OCI-LY3 (cell line): ENCODE data around the gene HPGD.

Experiments used
- EZH2phosphoT487 ChIP-seq: fragments of 200-600 bp; shearing (Covaris generic); IDR thresholded peaks from 2 replicates; pipeline ENCODE4 v1.6.1; 2018; ENCODE audit warnings: antibody characterized with exemption, mixed run types, low read depth
- TF ChIP-seq, protein P1 (sequence below): fragments of 200-600, 300-600 bp; sonication (generic); IDR thresholded peaks from 2 replicates; pipeline ENCODE4 v1.5.1; 2014; ENCODE audit warnings: antibody characterized with exemption, low read length, low read depth

DNA sequence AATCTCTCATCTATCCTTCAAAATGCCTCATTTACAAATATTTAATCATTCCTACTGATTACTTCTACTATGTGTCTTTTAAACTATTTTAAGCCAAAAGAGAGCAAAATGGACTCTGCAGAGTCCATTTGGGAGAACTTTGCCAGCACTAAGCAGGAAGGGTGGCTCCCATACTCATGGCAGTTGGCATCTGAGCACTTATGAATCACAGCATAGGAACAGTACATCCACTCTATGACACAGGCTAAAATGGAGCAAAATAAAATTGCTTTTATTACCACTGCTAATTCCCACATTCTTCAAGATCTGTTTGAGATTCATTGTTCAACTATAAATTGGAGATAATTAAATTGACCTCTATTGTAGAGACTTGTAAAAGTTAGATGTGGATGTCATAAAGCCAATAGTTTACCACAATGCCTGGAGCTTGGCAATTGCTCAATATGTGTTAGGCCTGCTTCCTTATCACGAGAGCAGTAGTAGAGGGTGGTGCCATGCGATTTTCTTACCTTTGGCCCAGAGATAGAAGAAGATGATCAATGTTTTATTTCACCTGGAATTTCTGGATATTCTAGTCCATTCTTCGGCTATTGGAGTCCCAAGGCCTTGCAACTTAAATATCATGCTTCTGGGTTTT, 19.1 kb downstream of the HPGD start:
- TF ChIP-seq, protein P1, sequence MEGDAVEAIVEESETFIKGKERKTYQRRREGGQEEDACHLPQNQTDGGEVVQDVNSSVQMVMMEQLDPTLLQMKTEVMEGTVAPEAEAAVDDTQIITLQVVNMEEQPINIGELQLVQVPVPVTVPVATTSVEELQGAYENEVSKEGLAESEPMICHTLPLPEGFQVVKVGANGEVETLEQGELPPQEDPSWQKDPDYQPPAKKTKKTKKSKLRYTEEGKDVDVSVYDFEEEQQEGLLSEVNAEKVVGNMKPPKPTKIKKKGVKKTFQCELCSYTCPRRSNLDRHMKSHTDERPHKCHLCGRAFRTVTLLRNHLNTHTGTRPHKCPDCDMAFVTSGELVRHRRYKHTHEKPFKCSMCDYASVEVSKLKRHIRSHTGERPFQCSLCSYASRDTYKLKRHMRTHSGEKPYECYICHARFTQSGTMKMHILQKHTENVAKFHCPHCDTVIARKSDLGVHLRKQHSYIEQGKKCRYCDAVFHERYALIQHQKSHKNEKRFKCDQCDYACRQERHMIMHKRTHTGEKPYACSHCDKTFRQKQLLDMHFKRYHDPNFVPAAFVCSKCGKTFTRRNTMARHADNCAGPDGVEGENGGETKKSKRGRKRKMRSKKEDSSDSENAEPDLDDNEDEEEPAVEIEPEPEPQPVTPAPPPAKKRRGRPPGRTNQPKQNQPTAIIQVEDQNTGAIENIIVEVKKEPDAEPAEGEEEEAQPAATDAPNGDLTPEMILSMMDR: no peak
- no peak for TF ChIP-seq EZH2phosphoT487
